Measurements from ENCODE around the gene IL20. TPM values are rescaled to one million over a fixed set of nuclear protein-coding genes. Genes with fewer than 3 reads are reported as not detected.

Gene IL20
- total RNA-seq, 2 experiments from 2014 or later, result not detected

DNA sequence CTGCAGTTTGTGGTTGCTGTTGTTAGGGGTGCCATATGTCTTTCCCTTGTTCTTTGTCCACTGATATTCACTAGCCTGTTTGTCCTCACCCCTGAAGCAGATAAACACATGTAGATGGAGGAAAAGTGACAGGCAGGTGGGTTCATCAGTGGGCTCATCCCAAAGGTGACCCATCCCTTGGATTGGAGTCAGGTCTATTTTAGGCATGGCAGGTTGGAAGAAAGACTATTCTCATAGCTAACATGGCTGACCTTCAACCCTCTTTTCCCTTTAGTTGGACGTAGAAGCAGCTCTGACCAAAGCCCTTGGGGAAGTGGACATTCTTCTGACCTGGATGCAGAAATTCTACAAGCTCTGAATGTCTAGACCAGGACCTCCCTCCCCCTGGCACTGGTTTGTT, 37.3 kb downstream of the IL20 start:
- CTCF ChIA-PET, result no interaction called here
- Histone ChIP-seq H3K9me3 (ENCODE audit: control insufficient read depth in 1 of 2, insufficient read depth in 1 of 2, low read length in 2 of 2) (no peaks in the 10 kb centered on the region), H3K4me3 (ENCODE audit: low read length) (no peak overlapping the region), H3K4me1 (ENCODE audit: insufficient read depth, low read length) (peaks cover 59% of the 10 kb centered on the region), H3K27ac (ENCODE audit: low read depth in 1 of 2, low read length in 2 of 2) (peak overlapping the region in 1 of 2 donors; percentile 7), H3K36me3 (ENCODE audit: insufficient read depth, low read length) (peaks cover 46% of the 10 kb centered on the region), H3K27me3 (ENCODE audit: control insufficient read depth in 1 of 2, insufficient read depth in 2 of 2, low read length in 2 of 2) (no peaks in the 10 kb centered on the region)
- Mint-ChIP-seq H3K27ac (peak overlapping the region; percentile 90), H3K4me3 (no peak overlapping the region), H3K36me3 (ENCODE audit: low read depth) (peaks cover 76% of the 10 kb centered on the region), H3K4me1 (ENCODE audit: low read depth) (peaks cover 91% of the 10 kb centered on the region), H3K9me3 (no peaks in the 10 kb centered on the region), H3K27me3 (no peaks in the 10 kb centered on the region)
- ATAC-seq (ENCODE audit: poor library complexity) (no peak), DNase-seq (no peak)
- POLR2A ChIA-PET, result interaction anchor here (1.0 to 13.4 kb wide), 8 partner anchors 8 to 187 kb away, joined by 3 to 384 read pairs (median 4); partner anchors contain the start of gene FCMR
- TF ChIP-seq, protein P1, sequence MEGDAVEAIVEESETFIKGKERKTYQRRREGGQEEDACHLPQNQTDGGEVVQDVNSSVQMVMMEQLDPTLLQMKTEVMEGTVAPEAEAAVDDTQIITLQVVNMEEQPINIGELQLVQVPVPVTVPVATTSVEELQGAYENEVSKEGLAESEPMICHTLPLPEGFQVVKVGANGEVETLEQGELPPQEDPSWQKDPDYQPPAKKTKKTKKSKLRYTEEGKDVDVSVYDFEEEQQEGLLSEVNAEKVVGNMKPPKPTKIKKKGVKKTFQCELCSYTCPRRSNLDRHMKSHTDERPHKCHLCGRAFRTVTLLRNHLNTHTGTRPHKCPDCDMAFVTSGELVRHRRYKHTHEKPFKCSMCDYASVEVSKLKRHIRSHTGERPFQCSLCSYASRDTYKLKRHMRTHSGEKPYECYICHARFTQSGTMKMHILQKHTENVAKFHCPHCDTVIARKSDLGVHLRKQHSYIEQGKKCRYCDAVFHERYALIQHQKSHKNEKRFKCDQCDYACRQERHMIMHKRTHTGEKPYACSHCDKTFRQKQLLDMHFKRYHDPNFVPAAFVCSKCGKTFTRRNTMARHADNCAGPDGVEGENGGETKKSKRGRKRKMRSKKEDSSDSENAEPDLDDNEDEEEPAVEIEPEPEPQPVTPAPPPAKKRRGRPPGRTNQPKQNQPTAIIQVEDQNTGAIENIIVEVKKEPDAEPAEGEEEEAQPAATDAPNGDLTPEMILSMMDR (IDR thresholded peaks at IDR 0.05), result no peak
- intact Hi-C loops (cut with DNase I, micrococcal nuclease), result no loop called here

GRCh38 chr1:206903687-206904086, 38.3 kb downstream of the IL20 start:
- ATAC-seq (ENCODE audit: poor library complexity) (no peak), DNase-seq (no peak)
- intact Hi-C loops (cut with DNase I, micrococcal nuclease), result no loop called here
- H3K4me1 ChIP-seq (ENCODE audit: insufficient read depth, low read length), result peaks cover 67% of the 10 kb centered on the region
- peaks cover 56% of the 10 kb centered on the region for H3K36me3 ChIP-seq (ENCODE audit: insufficient read depth, low read length)
- TF ChIP-seq, protein P1 (IDR thresholded peaks at IDR 0.05), result no peak
- H3K9me3 ChIP-seq (ENCODE audit: control insufficient read depth in 1 of 2, insufficient read depth in 1 of 2, low read length in 2 of 2), result no peaks in the 10 kb centered on the region
- H3K27me3 ChIP-seq (ENCODE audit: control insufficient read depth in 1 of 2, insufficient read depth in 2 of 2, low read length in 2 of 2), result no peaks in the 10 kb centered on the region
- peak overlapping the region; percentile 90 for H3K27ac Mint-ChIP-seq
- POLR2A ChIA-PET, result interaction anchor here (0.6 to 13.4 kb wide), 5 partner anchors 14 to 167 kb away, joined by 3 to 384 read pairs (median 4); partner anchors contain the start of gene FCMR
- no peak overlapping the region for H3K4me3 Mint-ChIP-seq
- no peaks in the 10 kb centered on the region for H3K9me3 Mint-ChIP-seq
- CTCF ChIA-PET, result no interaction called here
- peaks cover 86% of the 10 kb centered on the region for H3K36me3 Mint-ChIP-seq (ENCODE audit: low read depth)
- no peak overlapping the region for H3K4me3 ChIP-seq (ENCODE audit: low read length)
- peaks cover 95% of the 10 kb centered on the region for H3K4me1 Mint-ChIP-seq (ENCODE audit: low read depth)
- H3K27ac ChIP-seq (ENCODE audit: low read depth in 1 of 2, low read length in 2 of 2), result no peak overlapping the region
- no peaks in the 10 kb centered on the region for H3K27me3 Mint-ChIP-seq

DNA sequence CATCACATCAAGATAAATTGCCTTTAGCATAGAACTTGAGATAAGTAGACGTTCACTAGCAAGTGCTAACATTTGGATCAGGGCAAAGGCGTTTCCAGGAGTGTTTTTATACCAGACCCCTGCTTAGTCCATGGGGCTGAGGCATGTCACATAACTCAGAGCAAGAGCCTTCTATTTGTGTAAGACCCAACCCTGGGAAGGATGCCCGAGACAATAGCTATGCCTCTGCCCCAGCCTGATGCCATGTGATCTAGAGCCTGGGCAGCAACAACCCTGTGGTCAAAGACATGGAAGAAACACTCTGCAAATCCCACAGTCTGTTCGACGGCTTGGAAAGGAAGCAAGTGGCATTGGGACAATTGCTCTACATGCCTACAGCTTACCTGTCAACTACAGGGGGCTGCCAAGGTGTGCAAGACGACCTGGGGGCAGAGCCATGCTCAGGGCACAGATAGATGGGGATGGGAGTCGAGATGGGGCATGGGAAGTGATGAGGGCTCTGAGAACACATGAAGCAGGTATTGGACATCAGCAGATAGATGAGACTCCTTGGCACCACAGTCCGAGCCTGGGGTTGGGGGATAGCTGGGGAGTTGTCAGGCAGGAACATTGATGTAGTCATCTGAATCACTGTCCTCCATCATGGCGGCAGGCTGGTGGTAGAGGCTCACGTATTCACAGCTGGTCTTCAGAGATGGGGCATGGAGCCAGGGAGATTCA, 39.2 kb downstream of the IL20 start:
- Mint-ChIP-seq H3K9me3 (no peaks in the 10 kb centered on the region), H3K27ac (peak overlapping the region; percentile 90), H3K4me3 (peak overlapping the region; percentile 70), H3K27me3 (no peaks in the 10 kb centered on the region), H3K4me1 (ENCODE audit: low read depth) (peaks cover 94% of the 10 kb centered on the region), H3K36me3 (ENCODE audit: low read depth) (peaks cover 91% of the 10 kb centered on the region)
- TF ChIP-seq, protein P1 (IDR thresholded peaks at IDR 0.05), result no peak
- H3K4me1 ChIP-seq (ENCODE audit: insufficient read depth, low read length), result peaks cover 68% of the 10 kb centered on the region
- CTCF ChIA-PET, result interaction anchor here (1.1 to 2.3 kb wide), 3 partner anchors 29 to 95 kb away, joined by 3 to 10 read pairs (median 7); no protein-coding TSS in a partner anchor
- ATAC-seq (ENCODE audit: poor library complexity) (no peak), DNase-seq (no peak)
- no peaks in the 10 kb centered on the region for H3K9me3 ChIP-seq (ENCODE audit: control insufficient read depth in 1 of 2, insufficient read depth in 1 of 2, low read length in 2 of 2)
- POLR2A ChIA-PET, result interaction anchor here (0.8 to 13.4 kb wide), 10 partner anchors 8 to 193 kb away, joined by 3 to 384 read pairs (median 5); partner anchors contain the start of genes FCMR and IL24
- peaks cover 60% of the 10 kb centered on the region for H3K36me3 ChIP-seq (ENCODE audit: insufficient read depth, low read length)
- no peak overlapping the region for H3K4me3 ChIP-seq (ENCODE audit: low read length)
- intact Hi-C loops (cut with DNase I, micrococcal nuclease), result no loop called here
- H3K27me3 ChIP-seq (ENCODE audit: control insufficient read depth in 1 of 2, insufficient read depth in 2 of 2, low read length in 2 of 2), result no peaks in the 10 kb centered on the region
- H3K27ac ChIP-seq (ENCODE audit: low read depth in 1 of 2, low read length in 2 of 2), result peak overlapping the region; percentile 20 to 42
